Stromal cell of bone marrow (primary cell): ENCODE measurements around the gene SPAG16.

Experiments used
- DNase-seq: peaks from one replicate; pipeline ENCODE4 v3.0.0-alpha.2; 2012; ENCODE audit warnings: low read depth

Gene SPAG16

DNA sequence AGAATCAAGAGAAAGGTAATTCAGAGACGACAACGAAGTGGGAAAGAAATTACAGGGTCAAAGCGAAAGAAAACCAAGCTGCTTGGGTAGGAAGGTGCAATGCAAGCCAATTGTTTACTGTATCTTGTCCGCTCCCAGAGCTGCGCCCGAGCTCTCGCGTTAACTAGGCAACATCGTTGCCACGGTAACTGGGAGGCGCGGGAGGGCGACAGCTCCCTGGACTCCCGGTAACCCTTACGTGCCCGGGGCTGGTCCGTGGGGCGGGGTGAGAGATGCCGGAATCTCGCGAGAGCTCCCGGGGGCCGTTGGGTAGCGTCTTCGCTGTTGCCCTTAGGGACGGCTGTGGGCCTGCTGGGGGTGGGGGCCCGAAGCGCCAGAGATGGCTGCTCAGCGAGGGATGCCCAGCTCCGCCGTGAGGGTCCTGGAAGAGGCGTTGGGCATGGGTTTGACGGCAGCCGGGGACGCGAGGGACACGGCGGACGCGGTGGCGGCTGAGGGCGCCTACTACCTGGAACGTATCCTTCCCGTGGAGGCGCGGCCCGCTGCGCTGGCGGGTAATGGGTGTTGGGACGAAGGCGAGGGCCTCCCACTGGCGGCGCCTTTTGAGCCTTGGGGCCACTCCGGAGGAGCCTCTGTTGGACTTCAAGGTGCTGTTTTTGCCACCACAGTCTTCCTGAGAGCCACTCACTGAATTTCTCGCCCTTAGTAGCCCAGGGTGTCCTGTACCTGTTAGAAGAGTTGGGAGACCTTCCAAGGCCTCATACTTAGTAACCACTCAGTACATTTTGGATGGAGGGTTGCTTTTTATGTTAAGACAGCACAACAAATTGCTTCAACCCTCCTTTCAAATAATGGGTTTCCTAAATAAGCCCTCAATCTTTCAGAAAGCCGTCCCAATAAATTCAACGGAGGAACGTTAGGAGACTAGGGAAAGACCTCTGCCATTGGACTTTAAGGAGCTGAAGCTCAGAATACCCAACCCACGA is at the start of gene SPAG16:
TSS of gene SPAG16 (plus strand) at position 360 of the 986 bp plus-strand sequence.
- DNase-seq: peak; percentile 95

DNA sequence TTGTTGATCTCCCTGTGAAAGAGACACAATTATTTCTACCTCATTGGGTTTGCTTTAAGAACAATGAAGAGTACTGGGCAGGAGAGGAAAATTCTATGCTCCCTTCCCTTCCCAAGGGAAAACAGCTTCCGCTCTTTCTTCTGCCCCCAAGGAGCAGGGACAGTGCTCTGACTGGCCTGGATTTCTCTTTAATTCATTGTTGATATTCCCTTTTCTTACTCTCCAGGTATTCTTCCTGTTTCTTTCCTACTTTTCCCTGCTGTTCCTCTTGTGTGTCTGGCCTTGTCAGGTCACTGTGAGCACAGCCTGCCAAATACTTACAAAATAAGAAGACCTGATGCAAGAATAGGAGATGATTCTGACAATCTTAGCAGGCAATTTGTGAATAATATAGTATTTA is 49.6 kb upstream of the SPAG16 start:
- no peak for DNase-seq

DNA sequence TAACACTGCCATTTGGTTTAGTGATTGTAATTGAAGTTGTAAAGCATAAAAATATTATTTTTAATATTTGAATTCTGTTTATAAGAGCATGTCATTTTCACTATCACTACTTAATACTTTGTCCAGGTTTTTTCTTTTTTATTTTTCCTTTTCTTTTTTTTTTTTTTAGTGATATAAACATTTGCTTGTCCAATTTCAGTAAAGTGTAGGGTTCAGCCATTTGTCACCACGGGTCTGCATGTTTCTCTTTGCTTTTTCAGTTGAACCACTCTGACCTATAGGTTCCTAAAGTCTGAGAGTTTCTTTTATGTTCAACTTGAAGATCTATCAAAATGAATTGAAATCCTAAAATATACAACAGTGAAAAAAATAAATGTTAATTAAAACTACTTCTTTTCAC is 48.5 kb upstream of the SPAG16 start:
- DNase-seq: no peak

DNA sequence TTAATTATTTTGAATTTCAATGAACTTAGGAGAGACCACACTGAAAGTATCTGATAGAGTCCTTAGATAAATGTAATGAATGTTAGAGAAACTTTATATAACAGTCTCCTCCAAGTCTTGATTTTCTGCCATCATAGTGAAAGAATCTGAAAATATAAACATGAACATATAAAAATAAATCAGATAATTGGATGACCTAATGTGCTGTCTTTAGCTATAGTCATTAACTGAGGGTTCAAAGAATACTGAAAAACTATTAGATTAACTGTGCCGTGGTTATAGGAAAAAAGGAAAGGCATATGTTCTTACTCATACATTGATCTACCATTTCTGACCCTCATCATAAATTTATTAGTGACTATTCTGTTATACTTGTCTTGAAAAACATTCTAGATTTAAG is 47.0 kb upstream of the SPAG16 start:
- no peak for DNase-seq

DNA sequence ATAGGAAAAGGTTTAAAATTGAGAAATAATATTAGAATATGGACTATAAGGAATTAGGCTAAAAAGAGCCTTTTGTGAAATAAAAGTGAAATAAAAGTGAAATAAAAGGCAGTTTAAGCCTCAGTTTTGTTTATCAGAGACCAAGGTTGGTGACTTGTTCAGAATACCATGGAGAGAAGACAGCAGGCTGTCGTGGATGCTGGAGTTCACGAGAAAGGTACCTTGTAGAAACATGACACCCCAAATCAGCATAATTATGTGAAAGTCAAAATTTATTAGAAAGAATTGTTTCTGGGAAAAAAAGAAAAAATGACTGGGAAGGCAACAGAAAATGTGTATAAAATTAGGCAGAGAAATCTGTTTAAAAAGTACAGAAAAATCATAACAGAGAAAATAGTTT is 46.5 kb upstream of the SPAG16 start:
- DNase-seq: no peak

DNA sequence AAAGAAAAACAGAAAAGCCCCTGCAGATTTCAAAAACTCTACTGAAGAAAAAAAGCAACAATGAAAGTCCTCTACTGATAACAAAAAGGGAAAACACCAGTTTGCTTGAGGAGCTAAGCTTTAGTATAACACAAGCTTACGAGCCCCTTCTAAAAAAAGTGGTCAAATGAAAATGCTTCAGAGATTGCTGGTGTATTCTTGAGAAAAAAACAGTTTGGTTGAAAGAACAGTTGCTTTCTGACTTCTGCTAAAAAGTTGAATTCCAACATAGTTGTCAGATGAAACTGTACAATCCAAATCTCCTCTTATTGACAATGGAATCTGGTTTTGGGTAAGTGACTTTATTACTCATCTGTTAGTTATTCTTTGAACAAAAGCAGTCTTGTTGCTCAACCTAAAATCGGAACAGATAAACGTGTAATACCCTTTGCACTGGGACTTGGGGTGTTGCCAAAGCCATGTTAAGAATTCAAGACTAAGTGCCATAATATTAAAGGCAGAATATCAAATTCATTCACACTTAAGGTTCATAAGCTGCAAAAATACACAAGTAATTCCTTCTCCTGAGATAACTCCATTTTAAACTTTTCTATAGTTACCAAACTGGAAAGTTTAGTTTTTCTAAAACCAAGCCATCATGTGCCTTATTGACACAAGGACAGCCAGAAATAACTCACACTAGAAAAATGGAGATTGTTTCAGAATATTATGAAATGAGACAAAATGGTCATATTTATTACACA is 45.3 kb upstream of the SPAG16 start:
- peak; percentile 49 for DNase-seq

DNA sequence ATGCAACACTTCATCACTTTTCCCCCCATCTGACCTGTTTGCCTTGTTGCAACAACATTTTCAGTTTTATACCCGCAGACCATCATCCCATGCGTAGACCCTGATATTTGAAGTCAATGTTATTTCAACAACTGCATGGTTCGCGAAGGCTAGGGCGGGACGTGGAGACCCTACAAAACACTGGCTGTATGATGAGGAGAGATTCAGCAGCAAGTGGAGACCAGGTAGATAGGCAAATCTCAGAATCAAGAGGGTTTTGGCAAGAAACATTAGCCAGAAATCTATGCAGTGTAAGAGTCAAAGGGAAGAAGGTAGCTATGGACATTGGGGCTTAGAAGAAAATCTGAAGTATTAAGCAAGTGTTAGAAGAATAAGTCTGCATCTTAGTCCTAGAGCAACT is 42.4 kb upstream of the SPAG16 start:
- DNase-seq: no peak

DNA sequence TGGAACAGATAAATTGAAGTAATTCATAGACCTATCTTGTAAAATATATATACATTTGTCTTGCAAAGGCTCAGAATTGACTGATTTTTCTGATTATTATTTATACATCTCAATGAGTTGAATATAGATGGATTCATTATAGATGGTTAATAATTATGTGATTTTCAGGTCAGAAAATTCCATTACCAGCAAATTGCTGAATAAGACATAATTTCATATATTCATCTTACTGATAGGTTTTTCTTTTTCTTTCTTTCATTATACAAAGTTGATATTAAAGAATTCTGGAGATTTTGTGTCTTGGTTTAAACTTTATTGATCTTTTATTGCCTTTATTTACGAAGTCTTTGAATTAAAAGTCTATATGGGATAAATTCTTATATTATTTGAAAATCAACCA is 41.6 kb upstream of the SPAG16 start:
- DNase-seq: no peak

DNA sequence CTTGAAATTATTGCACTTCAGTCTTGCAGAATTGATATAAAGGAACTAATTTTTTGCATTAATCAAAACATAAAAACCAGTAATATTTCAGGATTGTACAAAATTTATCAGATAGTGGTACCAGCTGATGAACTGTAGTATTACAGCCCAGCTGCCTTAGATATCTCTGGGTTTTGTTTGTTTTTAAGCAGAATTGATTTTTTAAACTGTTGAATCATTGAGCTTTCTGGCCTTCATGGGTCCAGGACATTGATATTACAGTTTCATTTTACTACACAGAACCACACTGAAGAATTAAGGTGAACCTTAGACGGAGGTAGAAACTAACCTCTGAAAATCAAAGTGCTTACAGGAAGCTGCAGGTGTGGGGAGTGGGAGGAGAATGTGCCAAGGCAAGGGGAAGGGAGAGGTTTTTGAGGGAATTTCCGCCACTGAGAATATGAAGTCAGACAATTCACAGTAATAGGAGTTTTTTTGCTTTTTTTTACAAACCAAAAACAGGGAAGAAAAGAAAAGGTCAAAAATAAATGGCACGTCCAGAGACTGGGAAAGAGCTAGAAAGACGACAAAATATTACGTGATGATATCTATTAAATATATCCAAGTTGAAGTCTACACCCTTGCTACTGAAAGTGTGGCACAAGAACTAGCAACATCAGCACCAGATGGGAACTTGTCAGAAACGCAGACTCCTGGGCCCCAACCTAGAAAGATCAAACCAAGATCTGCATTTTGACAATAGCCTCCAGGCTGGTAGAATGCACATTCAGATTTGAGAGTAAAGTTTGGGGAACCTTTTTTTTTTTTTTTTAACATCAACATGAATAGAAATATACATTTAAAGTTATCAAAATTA is 40.8 kb upstream of the SPAG16 start:
- no peak for DNase-seq

DNA sequence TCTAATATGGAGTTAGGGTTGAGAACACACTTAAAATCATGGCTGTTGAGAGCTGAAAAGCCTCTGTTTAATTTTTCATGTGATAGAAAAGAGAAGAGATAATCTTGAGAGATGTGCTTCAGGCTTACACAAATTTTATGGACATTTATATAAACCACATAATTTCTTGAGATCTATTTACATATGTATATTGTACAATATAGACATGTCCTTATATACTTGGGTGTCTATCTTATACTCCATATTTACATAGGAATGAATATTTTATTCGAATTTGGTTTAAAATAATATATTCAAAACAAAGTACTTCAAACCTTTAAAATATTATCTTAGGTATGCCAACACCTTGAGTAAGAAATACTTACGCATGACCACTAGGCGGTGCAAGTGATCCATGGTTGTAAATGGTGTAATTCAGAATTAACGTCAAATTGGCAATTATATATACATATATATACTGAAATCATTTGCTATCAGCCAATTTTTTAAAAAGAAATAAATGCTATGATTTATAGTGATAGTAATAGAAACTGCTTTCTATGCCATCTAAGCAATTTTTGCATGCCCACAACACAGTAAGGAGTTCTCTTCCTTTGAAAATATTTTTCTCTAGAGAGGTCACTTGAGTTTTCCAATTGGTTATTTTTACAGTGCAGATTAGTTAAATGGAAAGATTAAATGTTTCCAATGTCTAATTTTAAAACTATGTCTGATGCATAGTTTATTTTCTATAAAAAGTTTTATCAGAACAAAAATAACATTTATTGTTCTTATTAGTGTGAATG is 37.6 kb upstream of the SPAG16 start:
- no peak for DNase-seq

DNA sequence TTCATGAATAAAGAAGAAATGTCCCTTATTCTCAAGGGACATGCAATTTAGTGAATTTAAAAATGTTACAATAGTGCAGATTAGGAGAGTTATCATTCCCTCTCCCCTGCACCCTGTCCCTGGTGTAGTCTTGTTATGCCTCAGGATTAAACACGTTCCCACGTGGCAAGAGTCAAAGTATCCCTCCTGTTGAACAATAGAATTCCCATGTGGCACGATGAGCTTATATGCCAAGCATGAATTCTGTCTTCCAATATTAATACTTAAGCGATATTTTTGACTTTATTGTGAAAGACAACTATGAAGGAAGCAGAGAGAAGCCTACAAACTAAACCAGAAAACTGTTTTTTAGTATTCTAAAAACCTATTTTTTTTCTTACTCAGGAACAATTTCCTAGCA is 36.7 kb upstream of the SPAG16 start:
- DNase-seq: no peak

DNA sequence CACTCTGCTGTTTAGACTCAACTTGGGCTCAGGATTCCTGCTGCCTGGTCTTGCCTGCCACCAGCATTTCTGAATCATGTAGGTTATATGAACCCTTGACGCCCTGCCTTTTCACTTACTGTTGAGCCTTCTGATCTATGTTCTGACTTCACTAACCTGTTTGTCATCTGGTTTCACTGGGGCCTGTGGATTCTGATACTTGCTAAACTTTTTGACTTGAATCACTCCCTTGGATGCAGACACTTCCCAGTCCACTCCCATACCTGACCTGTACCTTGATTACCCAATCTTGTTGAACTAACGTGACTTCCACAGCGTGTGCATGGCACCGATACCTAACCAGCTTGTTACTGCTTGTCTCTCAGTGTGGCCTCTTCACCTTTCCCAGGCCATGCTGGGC is 35.6 kb upstream of the SPAG16 start:
- no peak for DNase-seq

DNA sequence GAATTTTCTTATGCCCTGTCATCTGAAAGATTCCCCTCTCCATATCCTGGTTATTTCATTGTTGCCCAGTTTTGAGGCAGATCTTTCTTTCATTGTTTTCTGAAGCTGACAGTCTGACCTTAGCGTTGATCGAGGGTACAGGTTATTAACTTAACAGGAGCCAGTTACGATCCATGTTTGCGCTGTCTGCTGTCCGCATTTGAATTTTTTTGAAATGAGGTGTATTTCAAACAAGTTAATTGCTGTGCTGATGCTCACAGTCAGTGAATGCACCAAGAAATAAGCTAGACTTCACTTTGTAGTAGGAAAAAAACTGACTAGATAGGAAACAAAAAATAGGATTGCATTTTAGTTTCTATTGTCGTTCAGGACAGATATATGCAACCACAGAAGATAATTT is 34.8 kb upstream of the SPAG16 start:
- no peak for DNase-seq

DNA sequence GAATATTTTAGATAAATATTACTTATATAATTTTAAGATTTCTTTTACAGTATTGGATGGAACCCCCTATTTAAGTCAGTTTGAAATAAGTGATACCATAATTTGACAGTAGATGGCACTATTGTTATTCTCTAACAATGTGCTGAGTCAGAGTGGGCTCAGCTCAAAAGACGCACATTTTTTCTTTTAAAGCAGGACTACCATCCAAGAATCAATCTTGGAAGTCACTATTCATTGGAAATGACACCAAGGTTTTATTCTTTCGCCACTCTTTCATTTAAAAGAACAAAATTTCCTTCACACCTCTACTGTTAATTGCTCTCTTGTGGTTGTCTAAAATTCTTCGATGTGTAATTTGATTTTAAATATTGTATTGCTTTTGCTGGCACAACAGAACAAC is 32.6 kb upstream of the SPAG16 start:
- peak; percentile 44 for DNase-seq

DNA sequence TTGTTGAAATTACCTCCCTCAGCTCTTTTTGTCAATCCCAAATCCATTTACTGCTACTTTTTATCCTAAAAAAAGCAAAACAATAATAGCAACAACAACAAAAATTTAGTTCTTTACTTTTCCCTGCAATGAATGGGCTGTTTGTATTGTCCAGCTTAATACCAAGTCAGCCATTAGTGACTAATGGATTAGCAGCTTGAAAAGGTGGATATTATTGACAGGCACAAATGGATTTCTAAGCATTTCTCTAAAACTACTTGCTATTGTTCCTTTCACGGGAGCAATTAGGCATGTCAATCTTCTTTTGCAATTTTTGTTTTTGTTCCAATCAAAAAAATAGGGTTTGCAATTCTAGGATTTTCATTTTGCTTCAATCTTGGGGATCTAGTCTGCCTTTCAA is 32.1 kb upstream of the SPAG16 start:
- no peak for DNase-seq

DNA sequence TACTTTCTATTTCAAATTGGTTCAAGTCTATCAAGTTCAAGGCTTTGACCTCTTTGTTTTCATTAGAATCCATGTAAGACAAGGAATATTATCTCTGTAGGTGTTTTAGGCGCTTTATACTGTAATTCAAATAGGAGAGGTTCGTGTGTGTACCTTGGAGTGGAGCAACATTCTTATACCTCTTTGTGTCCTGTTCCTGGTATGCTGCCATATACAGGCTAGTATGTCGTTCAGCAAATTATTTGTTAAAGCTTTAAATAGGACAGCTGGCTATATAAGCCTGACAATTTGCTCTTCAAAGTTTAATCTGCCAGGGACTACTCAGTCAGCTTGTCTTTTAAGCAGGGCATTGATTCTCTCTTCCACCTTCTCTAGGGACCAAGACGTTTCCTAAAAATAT is 31.1 kb upstream of the SPAG16 start:
- DNase-seq: no peak

DNA sequence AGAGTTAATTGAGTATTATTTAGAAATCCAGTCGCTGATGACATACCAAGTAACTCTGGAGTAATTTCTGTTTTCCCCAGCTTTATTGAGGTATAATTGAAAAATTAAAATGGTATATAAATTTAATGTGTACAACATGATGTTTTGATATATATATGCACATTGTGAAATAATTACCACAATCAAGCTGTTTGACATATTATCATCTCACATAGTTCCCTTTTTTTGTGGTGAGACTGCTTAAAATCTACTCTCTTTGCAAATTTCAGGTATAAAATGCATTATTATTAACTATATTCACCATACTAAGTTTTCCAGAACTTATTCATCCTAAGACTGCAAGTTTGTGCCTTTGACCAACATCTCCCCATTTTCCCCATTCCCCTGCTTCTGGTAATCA is 25.0 kb upstream of the SPAG16 start:
- no peak for DNase-seq

DNA sequence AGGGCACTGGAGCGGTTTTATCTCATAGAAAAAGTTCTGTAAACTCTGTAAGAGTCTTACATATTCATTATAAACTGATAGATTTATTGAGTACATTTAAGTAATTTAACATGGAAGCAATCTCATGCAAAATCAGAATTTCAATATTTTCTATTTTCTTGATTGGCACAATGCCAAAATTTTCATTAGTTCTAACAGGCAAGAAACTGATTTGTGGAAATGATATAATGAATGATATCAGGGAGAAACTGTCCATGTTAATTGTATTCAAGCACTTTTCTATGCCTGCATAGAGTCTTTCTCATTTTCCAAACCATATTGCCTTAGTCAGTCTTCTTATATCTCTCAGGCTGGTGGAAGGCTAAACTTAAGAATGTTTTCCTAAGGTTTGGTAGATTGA is 23.0 kb upstream of the SPAG16 start:
- DNase-seq: no peak

DNA sequence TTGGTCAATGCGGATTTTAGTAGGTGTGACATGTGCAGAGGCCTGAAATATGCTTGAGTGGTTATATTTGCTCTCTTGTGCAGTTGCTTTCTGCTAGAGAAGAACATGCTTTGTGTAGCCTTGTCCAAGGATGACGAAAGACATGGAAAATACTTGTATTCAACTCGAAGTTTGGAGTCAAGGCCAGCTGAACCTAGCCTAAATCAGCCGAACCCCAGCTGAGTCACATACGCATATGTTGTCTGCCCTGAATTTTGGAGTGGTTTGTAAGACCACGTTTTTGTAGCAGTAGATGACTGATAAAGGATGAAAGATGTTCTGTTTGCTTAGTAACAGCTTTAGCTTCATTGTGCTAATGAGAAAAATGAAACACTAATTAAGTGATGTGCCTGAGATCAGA is 22.5 kb upstream of the SPAG16 start:
- no peak for DNase-seq

DNA sequence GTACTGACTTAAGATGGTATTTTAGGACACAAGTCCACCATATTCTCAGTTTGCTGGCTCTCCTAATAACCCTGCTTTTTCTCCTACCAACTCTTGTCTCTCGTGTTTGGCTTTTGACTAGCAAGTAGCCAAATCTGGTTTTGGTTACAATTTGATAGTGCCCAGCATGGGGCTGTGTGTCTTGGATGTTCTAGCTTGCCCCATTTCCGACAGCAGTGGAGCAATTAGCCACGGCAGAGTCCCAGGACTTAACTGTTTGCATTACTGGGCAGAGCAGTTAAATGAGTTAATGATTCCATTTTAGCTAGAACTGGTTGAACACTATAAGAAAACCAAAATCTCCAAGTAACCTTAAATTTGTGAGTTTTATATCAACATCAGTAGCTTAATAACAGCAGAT is 18.6 kb upstream of the SPAG16 start:
- DNase-seq: no peak

DNA sequence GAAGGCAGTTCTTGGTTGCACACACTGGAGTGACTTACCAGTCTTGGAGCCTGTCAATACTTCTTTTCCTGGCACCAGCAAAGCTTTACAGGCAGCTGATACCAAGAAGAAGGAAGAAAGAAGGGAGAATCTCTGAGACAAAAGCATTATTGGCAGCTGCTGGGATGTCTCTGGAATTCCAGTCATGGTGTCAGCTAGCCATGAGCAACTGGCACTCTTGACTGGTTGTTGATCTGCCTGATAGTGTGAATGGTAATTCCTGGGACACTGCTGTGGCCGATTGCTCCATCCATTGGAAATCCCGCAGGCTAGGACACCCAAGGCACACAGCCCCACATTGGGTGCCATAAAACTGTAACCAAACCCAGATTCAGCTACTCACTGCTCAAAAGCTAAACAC is 17.8 kb upstream of the SPAG16 start:
- no peak for DNase-seq

DNA sequence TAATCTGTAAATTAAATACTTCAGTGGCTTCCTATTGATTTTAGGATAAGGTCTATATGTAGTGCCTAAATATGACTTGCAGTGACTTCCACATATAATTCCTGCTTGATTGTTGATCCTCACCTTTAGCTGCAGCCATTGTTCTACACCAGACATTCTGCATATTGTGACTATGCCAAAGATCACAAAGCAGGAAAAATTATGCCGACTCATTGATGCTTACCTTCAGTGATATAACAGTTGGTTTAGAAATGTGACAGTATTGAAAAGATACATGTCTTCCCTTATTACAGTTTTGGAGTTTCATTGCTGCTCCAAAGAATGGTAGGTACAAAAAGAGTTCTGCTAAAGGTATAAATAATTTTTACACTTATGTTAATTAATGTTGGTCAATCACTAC is 12.3 kb upstream of the SPAG16 start:
- no peak for DNase-seq
